H9 (cell line): Measurements from ENCODE around the gene FAF1. TPM values are rescaled to one million over a fixed set of nuclear protein-coding genes. Genes with fewer than 3 reads are reported as not detected.

ENCODE experiments used
- DNase-seq: peaks from one replicate; pipeline ENCODE4 v3.0.0-alpha.2; 2017
- H2AFZ ChIP-seq: one replicate; pipeline ENCODE4 v1.6.1; 2013; ENCODE audit warnings: mild to moderate bottlenecking, low read length, control low read depth, moderate library complexity
- H2AK5ac ChIP-seq: 2 replicates; pipeline ENCODE4 v1.6.1; 2013; ENCODE audit warnings: low read length, control low read depth, mixed read lengths; ENCODE audit not compliant: insufficient read length
- H2BK120ac ChIP-seq: one replicate; pipeline ENCODE4 v1.6.1; 2013; ENCODE audit warnings: low read depth, mild to moderate bottlenecking, low read length, control low read depth, inconsistent platforms; ENCODE audit not compliant: poor library complexity, severe bottlenecking
- H2BK12ac ChIP-seq: 2 replicates; pipeline ENCODE4 v1.6.1; 2013; ENCODE audit warnings: low read length, control low read depth, mixed read lengths, low read depth; ENCODE audit not compliant: insufficient read length
- H2BK15ac ChIP-seq: 2 replicates; pipeline ENCODE4 v1.6.1; 2013; ENCODE audit warnings: low read depth, low read length, control low read depth
- H2BK20ac ChIP-seq: one replicate; pipeline ENCODE4 v1.6.1; 2013; ENCODE audit warnings: low read depth, mild to moderate bottlenecking, low read length, control low read depth, inconsistent platforms; ENCODE audit not compliant: poor library complexity, severe bottlenecking
- H2BK5ac ChIP-seq: 2 replicates; pipeline ENCODE4 v1.6.1; 2013; ENCODE audit warnings: low read length, control low read depth, mixed read lengths; ENCODE audit not compliant: insufficient read length
- H3K14ac ChIP-seq: 2 replicates; pipeline ENCODE4 v1.6.1; 2013; ENCODE audit warnings: low read length, control low read depth; ENCODE audit not compliant: insufficient read depth
- H3K18ac ChIP-seq: 2 replicates; pipeline ENCODE4 v1.6.1; 2013; ENCODE audit warnings: low read depth, mild to moderate bottlenecking, mixed read lengths, low read length, control low read depth; ENCODE audit not compliant: insufficient read length
- H3K23ac ChIP-seq: 2 replicates; pipeline ENCODE4 v1.6.1; 2013; ENCODE audit warnings: low read length, control low read depth, mixed read lengths, low read depth; ENCODE audit not compliant: insufficient read length
- H3K23me2 ChIP-seq: 2 replicates; pipeline ENCODE4 v1.6.1; 2013; ENCODE audit warnings: low read depth, mild to moderate bottlenecking, mixed read lengths, low read length, control low read depth; ENCODE audit not compliant: insufficient read length, poor library complexity, severe bottlenecking
- H3K27ac ChIP-seq: 2 replicates; pipeline ENCODE4 v1.5.1; 2013; ENCODE audit warnings: low read length, control low read depth, mixed read lengths, low read depth; ENCODE audit not compliant: insufficient read length
- H3K27me3 ChIP-seq: 2 replicates; pipeline ENCODE4 v1.6.1; 2013; ENCODE audit warnings: low read length, control low read depth, inconsistent platforms; ENCODE audit not compliant: insufficient read depth
- H3K4ac ChIP-seq: 2 replicates; pipeline ENCODE4 v1.6.1; 2013; ENCODE audit warnings: low read depth, mild to moderate bottlenecking, control low read depth, inconsistent platforms, low read length, moderate library complexity
- H3K4me1 ChIP-seq: 2 replicates; pipeline ENCODE4 v1.6.1; 2013; ENCODE audit warnings: low read length, control low read depth, inconsistent platforms; ENCODE audit not compliant: insufficient read depth
- H3K4me2 ChIP-seq: 2 replicates; pipeline ENCODE4 v1.6.1; 2013; ENCODE audit warnings: low read length, control low read depth, mixed read lengths; ENCODE audit not compliant: insufficient read length, insufficient read depth
- H3K56ac ChIP-seq: 2 replicates; pipeline ENCODE4 v1.6.1; 2013; ENCODE audit warnings: low read depth, mild to moderate bottlenecking, mixed read lengths, low read length, control low read depth; ENCODE audit not compliant: insufficient read length
- H3K79me1 ChIP-seq: 2 replicates; pipeline ENCODE4 v1.6.1; 2013; ENCODE audit warnings: low read depth, mild to moderate bottlenecking, moderate library complexity, low read length, control low read depth, inconsistent platforms; ENCODE audit not compliant: insufficient read depth, poor library complexity, severe bottlenecking
- H3K79me2 ChIP-seq: 2 replicates; pipeline ENCODE4 v1.6.1; 2013; ENCODE audit warnings: low read length, control low read depth, inconsistent platforms; ENCODE audit not compliant: insufficient read depth
- H3K9ac ChIP-seq: 2 replicates; pipeline ENCODE4 v1.6.1; 2013; ENCODE audit warnings: low read length, control low read depth, mixed read lengths; ENCODE audit not compliant: insufficient read length; ENCODE audit errors: extremely low read depth
- H3K9me3 ChIP-seq: one replicate; pipeline ENCODE4 v1.6.1; 2013; ENCODE audit warnings: low read depth, low read length, inconsistent platforms; ENCODE audit not compliant: control insufficient read depth
- H3T11ph ChIP-seq: one replicate; pipeline ENCODE4 v1.6.1; 2013; ENCODE audit warnings: mild to moderate bottlenecking, low read length, control low read depth, inconsistent platforms
- H4K20me1 ChIP-seq: one replicate; pipeline ENCODE4 v1.6.1; 2013; ENCODE audit not compliant: control insufficient read depth, insufficient read length, insufficient read depth
- H4K5ac ChIP-seq: 2 replicates; pipeline ENCODE4 v1.6.1; 2013; ENCODE audit warnings: low read depth, mild to moderate bottlenecking, mixed read lengths, low read length, control low read depth; ENCODE audit not compliant: insufficient read length
- H4K8ac ChIP-seq: replicated peaks from 2 replicates; pipeline ENCODE4 v1.6.1; 2013; ENCODE audit warnings: low read length, control low read depth, mixed read lengths, low read depth; ENCODE audit not compliant: insufficient read length
- H4K91ac ChIP-seq: 2 replicates; pipeline ENCODE4 v1.6.1; 2013; ENCODE audit warnings: low read depth, mild to moderate bottlenecking, moderate library complexity, mixed read lengths, low read length, control low read depth; ENCODE audit not compliant: insufficient read length
- H3K27ac Mint-ChIP-seq, 3 experiments: 2 replicates in 2 of 3; 3 replicates in 1 of 3; pipeline ENCODE4 v1.8.0; 2020 to 2021; ENCODE audit warnings: mixed read lengths in 3 of 3, mild to moderate bottlenecking in 1 of 3, moderate library complexity in 1 of 3
- H3K27me3 Mint-ChIP-seq: 2 replicates; pipeline ENCODE4 v1.8.0; 2021; ENCODE audit warnings: low read depth, mild to moderate bottlenecking, moderate library complexity, mixed read lengths
- H3K36me3 Mint-ChIP-seq, 3 experiments: 2 replicates in 2 of 3; 3 replicates in 1 of 3; pipeline ENCODE4 v1.8.0; 2020 to 2021; ENCODE audit warnings: low read depth in 3 of 3, mixed read lengths in 3 of 3; ENCODE audit not compliant: insufficient read depth in 1 of 3
- H3K4me1 Mint-ChIP-seq, 2 experiments: 2 replicates each; pipeline ENCODE4 v1.8.0; 2020; ENCODE audit warnings: mixed read lengths in 2 of 2
- H3K4me3 Mint-ChIP-seq, 2 experiments: 2 replicates in 1 of 2; 3 replicates in 1 of 2; pipeline ENCODE4 v1.8.0; 2020 to 2021; ENCODE audit warnings: mild to moderate bottlenecking in 2 of 2, mixed read lengths in 2 of 2, moderate library complexity in 1 of 2
- H3K9me3 Mint-ChIP-seq, 2 experiments: 2 replicates in 1 of 2; 3 replicates in 1 of 2; pipeline ENCODE4 v1.8.0; 2020; ENCODE audit warnings: mild to moderate bottlenecking in 2 of 2, mixed read lengths in 2 of 2, moderate library complexity in 1 of 2
- CTCF ChIP-seq: fragments of 200-600 bp; sonication (generic); conservative IDR thresholded peaks from 3 replicates; pipeline ENCODE4 v1.8.0; 2021; ENCODE audit warnings: antibody characterized with exemption, mild to moderate bottlenecking
- WGBS: extraction: QIAGEN DNeasy Blood & Tissue Kit; methylation state at CpG from one replicate; pipeline ENCODE4 v1.1.7; 2013; ENCODE audit warnings: missing lambda C conversion rate, low lambda C conversion rate, mixed read lengths; ENCODE audit not compliant: insufficient read length; ENCODE audit errors: extremely low coverage; 5-methylcytosine and 5-hydroxymethylcytosine counted together
- total RNA-seq: library from RNA; stranded (reverse); gene quantifications from 2 replicates; pipeline ENCODE4 v1.2.1, GENCODE V29; 2021

The FAF1 gene
- total RNA-seq, 1 experiment from 2014 or later, result 60.8 TPM

GRCh38 chr1:50497007-50497406 is 463.1 kb downstream of the FAF1 start:
- H4K8ac ChIP-seq, result no peak overlapping the region
- H3K4me2 ChIP-seq, result no peak overlapping the region
- no peak overlapping the region for H3K27ac Mint-ChIP-seq
- no peak overlapping the region for H2BK5ac ChIP-seq
- peaks cover 19 to 22% (median 19%) of the 10 kb centered on the region in 3 experiments for H3K36me3 Mint-ChIP-seq
- no peak for TF ChIP-seq CTCF
- no peak overlapping the region for H4K91ac ChIP-seq
- H3K9me3 ChIP-seq, result no peaks in the 10 kb centered on the region
- no peak overlapping the region for H3K14ac ChIP-seq
- H3K4me1 ChIP-seq, result no peaks in the 10 kb centered on the region
- no peak overlapping the region for H2BK20ac ChIP-seq
- H3K9me3 Mint-ChIP-seq, result peaks cover 17 to 22% of the 10 kb centered on the region in 2 experiments
- H3K23me2 ChIP-seq, result no peaks in the 10 kb centered on the region
- no peak overlapping the region for H3K9ac ChIP-seq
- no peak overlapping the region for H3K56ac ChIP-seq
- no peak overlapping the region for H3T11ph ChIP-seq
- H3K4me1 Mint-ChIP-seq, result no peaks in the 10 kb centered on the region
- H2BK15ac ChIP-seq, result no peak overlapping the region
- H4K20me1 ChIP-seq, result no peaks in the 10 kb centered on the region
- H3K27me3 Mint-ChIP-seq, result no peaks in the 10 kb centered on the region
- H3K18ac ChIP-seq, result no peak overlapping the region
- H2BK120ac ChIP-seq, result no peak overlapping the region
- no peak overlapping the region for H4K5ac ChIP-seq
- no peak overlapping the region for H2AFZ ChIP-seq
- no peak overlapping the region for H3K27ac ChIP-seq
- no peak overlapping the region for H3K4ac ChIP-seq
- DNase-seq, result no peak
- H3K23ac ChIP-seq, result no peak overlapping the region
- no peaks in the 10 kb centered on the region for H3K27me3 ChIP-seq
- no peaks in the 10 kb centered on the region for H3K79me2 ChIP-seq
- no peak overlapping the region for H2AK5ac ChIP-seq
- no peaks in the 10 kb centered on the region for H3K79me1 ChIP-seq
- H2BK12ac ChIP-seq, result no peak overlapping the region
- WGBS, result no CpG with 5 or more reads among the region's 1 CpG
- no peak overlapping the region for H3K4me3 Mint-ChIP-seq
